OCI-LY1 (cell line): ENCODE measurements around the gene TET1.

Experiments used
- H2AFZ ChIP-seq: fragments of 200-600 bp; sonication (generic), shearing (Covaris generic); 2 replicates; pipeline ENCODE4 v1.6.0; 2014; ENCODE audit warnings: antibody characterized with exemption, mild to moderate bottlenecking, low read length
- H3F3A ChIP-seq: fragments of 200-600 bp; sonication (generic), shearing (Covaris generic); 2 replicates; pipeline ENCODE4 v1.6.0; 2014; ENCODE audit warnings: mild to moderate bottlenecking, antibody characterized with exemption, low read length, moderate library complexity; ENCODE audit not compliant: insufficient read depth
- H3K27ac ChIP-seq: fragments of 200-600 bp; sonication (generic); 2 replicates; pipeline ENCODE4 v1.5.1; 2014; ENCODE audit warnings: low read length, mixed run types, mild to moderate bottlenecking, low read depth; ENCODE audit not compliant: poor library complexity, severe bottlenecking
- H3K27me3 ChIP-seq: fragments of 200-600 bp; sonication (generic); 2 replicates; pipeline ENCODE4 v1.6.0; 2014; ENCODE audit warnings: antibody characterized with exemption, mild to moderate bottlenecking, low read length, moderate library complexity; ENCODE audit not compliant: insufficient read depth
- H3K36me3 ChIP-seq: fragments of 200-600 bp; sonication (generic); 2 replicates; pipeline ENCODE4 v1.6.1; 2014; ENCODE audit warnings: mild to moderate bottlenecking, antibody characterized with exemption, low read length, moderate library complexity, mixed read lengths; ENCODE audit not compliant: insufficient read depth
- H3K4me1 ChIP-seq: fragments of 200-600 bp; sonication (generic); 2 replicates; pipeline ENCODE4 v1.5.1; 2014; ENCODE audit warnings: mild to moderate bottlenecking, low read length, moderate library complexity; ENCODE audit not compliant: insufficient read depth, severe bottlenecking
- H3K4me2 ChIP-seq: fragments of 200-600 bp; sonication (generic), shearing (Covaris generic); 2 replicates; pipeline ENCODE4 v1.6.1; 2014; ENCODE audit warnings: low read length
- H3K4me3 ChIP-seq: fragments of 200-600 bp; sonication (generic); 2 replicates; pipeline ENCODE4 v1.5.1; 2014; ENCODE audit warnings: low read length, low read depth, mild to moderate bottlenecking, mixed read lengths; ENCODE audit not compliant: poor library complexity, severe bottlenecking
- H3K79me2 ChIP-seq: fragments of 200-600 bp; shearing (Covaris generic); 2 replicates; pipeline ENCODE4 v1.6.1; 2016; ENCODE audit warnings: mixed run types, low read length, mixed read lengths; ENCODE audit not compliant: insufficient read depth
- H3K9ac ChIP-seq: fragments of 200-600 bp; sonication (generic), shearing (Covaris generic); 2 replicates; pipeline ENCODE4 v1.6.1; 2014; ENCODE audit warnings: mild to moderate bottlenecking, low read length, mixed read lengths
- H3K9me2 ChIP-seq: fragments of 200-600 bp; sonication (generic), shearing (Covaris generic); 2 replicates; pipeline ENCODE4 v1.6.1; 2014; ENCODE audit warnings: low read depth, mild to moderate bottlenecking, low read length, mixed read lengths
- H3K9me3 ChIP-seq: fragments of 200-600 bp; shearing (Covaris generic); 2 replicates; pipeline ENCODE4 v1.6.1; 2014; ENCODE audit warnings: low read length, mixed read lengths
- H4K20me1 ChIP-seq: fragments of 200-600 bp; sonication (generic), shearing (Covaris generic); 2 replicates; pipeline ENCODE4 v1.6.0; 2016; ENCODE audit warnings: mild to moderate bottlenecking, low read length; ENCODE audit not compliant: insufficient read depth
- CTCF ChIP-seq: fragments of 200-600 bp; sonication (generic), shearing (Covaris generic); IDR thresholded peaks from 2 replicates; pipeline ENCODE4 v1.5.1; 2017; ENCODE audit warnings: mild to moderate bottlenecking, antibody characterized with exemption, low read length, moderate library complexity, mixed read lengths
- EZH2 ChIP-seq: fragments of 200-600 bp; sonication (generic), shearing (Covaris generic); IDR thresholded peaks from 2 replicates; pipeline ENCODE4 v1.8.0; 2017; ENCODE audit warnings: borderline replicate concordance, mixed run types, mild to moderate bottlenecking, antibody characterized with exemption, low read length, moderate library complexity, mixed read lengths

Gene TET1

GRCh38 chr10:68597407-68597806, 37.3 kb downstream of the TET1 start:
- H4K20me1 ChIP-seq: no peaks in the 10 kb centered on the region
- TF ChIP-seq EZH2 (no peak), CTCF (no peak)
- H3K4me3 ChIP-seq: no peak overlapping the region
- H3K4me2 ChIP-seq: no peak overlapping the region
- H3K9me3 ChIP-seq: no peaks in the 10 kb centered on the region
- H3K4me1 ChIP-seq: peaks cover 26% of the 10 kb centered on the region
- no peaks in the 10 kb centered on the region for H3K36me3 ChIP-seq
- H3K9ac ChIP-seq: no peak overlapping the region
- 0 out of 2 replicates have a peak, but pooled peaks cover 3% of the 10 kb centered on the region for H3F3A ChIP-seq
- H3K9me2 ChIP-seq: no peaks in the 10 kb centered on the region
- no peaks in the 10 kb centered on the region for H3K79me2 ChIP-seq
- no peaks in the 10 kb centered on the region for H3K27me3 ChIP-seq
- H3K27ac ChIP-seq: no peak overlapping the region
- H2AFZ ChIP-seq: no peak overlapping the region

- Histone ChIP-seq H3K4me1 (peaks cover 26% of the 10 kb centered on the region), H3K27me3 (no peaks in the 10 kb centered on the region), H3F3A (0 out of 2 replicates have a peak, but pooled peaks cover 3% of the 10 kb centered on the region), H3K9ac (no peak overlapping the region), H3K79me2 (no peaks in the 10 kb centered on the region), H3K27ac (no peak overlapping the region), H3K4me3 (no peak overlapping the region), H3K36me3 (no peaks in the 10 kb centered on the region), H2AFZ (no peak overlapping the region), H4K20me1 (no peaks in the 10 kb centered on the region), H3K9me3 (no peaks in the 10 kb centered on the region), H3K9me2 (no peaks in the 10 kb centered on the region), H3K4me2 (no peak overlapping the region)
- TF ChIP-seq EZH2 (no peak), CTCF (no peak)
Observed at GRCh38 chr10:68598978-68599770, 39.0 kb downstream of the TET1 start.

GRCh38 chr10:68599771-68600040, 39.6 kb downstream of the TET1 start:
- Histone ChIP-seq H3K9ac (no peak overlapping the region), H3K79me2 (no peaks in the 10 kb centered on the region), H3K36me3 (no peaks in the 10 kb centered on the region), H2AFZ (peak overlapping the region; percentile 91), H3F3A (0 out of 2 replicates have a peak, but pooled peaks cover 3% of the 10 kb centered on the region), H3K4me1 (peaks cover 26% of the 10 kb centered on the region), H3K27ac (no peak overlapping the region), H3K27me3 (no peaks in the 10 kb centered on the region), H3K9me3 (no peaks in the 10 kb centered on the region), H3K9me2 (no peaks in the 10 kb centered on the region), H3K4me3 (peak overlapping the region; percentile 54), H3K4me2 (peak overlapping the region; percentile 70), H4K20me1 (no peaks in the 10 kb centered on the region)
- TF ChIP-seq CTCF (no peak), EZH2 (no peak)
